SU-DHL-6 (cell line): ENCODE results near the gene DFFB.

Experiments
- H2AFZ ChIP-seq: fragments of 200-600 bp; sonication (generic); 2 replicates; pipeline ENCODE4 v1.6.1; 2014; ENCODE audit warnings: low read depth, mild to moderate bottlenecking, moderate library complexity, mixed read lengths, antibody characterized with exemption, low read length; ENCODE audit not compliant: severe bottlenecking
- H3F3A ChIP-seq: fragments of 200-600 bp; shearing (Covaris generic); 2 replicates; pipeline ENCODE4 v1.6.0; 2016; ENCODE audit warnings: antibody characterized with exemption, mild to moderate bottlenecking; ENCODE audit not compliant: insufficient read depth
- H3K27ac ChIP-seq: fragments of 200-600 bp; sonication (generic); 2 replicates; pipeline ENCODE4 v1.5.1; 2016; ENCODE audit warnings: low read depth, mild to moderate bottlenecking, low read length, moderate library complexity, mixed read lengths
- H3K27me3 ChIP-seq: fragments of 200-600 bp; sonication (generic), shearing (Covaris generic); 2 replicates; pipeline ENCODE4 v1.6.0; 2014; ENCODE audit warnings: mild to moderate bottlenecking, low read length
- H3K36me3 ChIP-seq: fragments of 200-600 bp; sonication (generic); 2 replicates; pipeline ENCODE4 v1.6.1; 2014; ENCODE audit warnings: mild to moderate bottlenecking, low read length, mixed read lengths
- H3K4me2 ChIP-seq: fragments of 300-600, 200-600 bp; shearing (Covaris generic), sonication (generic); 2 replicates; pipeline ENCODE4 v1.6.0; 2014; ENCODE audit warnings: low read length, low read depth, mild to moderate bottlenecking; ENCODE audit not compliant: poor library complexity, severe bottlenecking
- H3K4me3 ChIP-seq: fragments of 200-600 bp; sonication (generic); 2 replicates; pipeline ENCODE4 v1.5.1; 2014; ENCODE audit warnings: antibody characterized with exemption, low read length, mild to moderate bottlenecking, mixed read lengths; ENCODE audit not compliant: insufficient read depth, poor library complexity, severe bottlenecking
- H3K79me2 ChIP-seq: fragments of 200-600 bp; sonication (generic); 2 replicates; pipeline ENCODE4 v1.6.1; 2014; ENCODE audit warnings: mild to moderate bottlenecking, low read length, moderate library complexity; ENCODE audit not compliant: insufficient read depth
- H3K9ac ChIP-seq: fragments of 200-600 bp; sonication (generic); 2 replicates; pipeline ENCODE4 v1.7.0; 2014; ENCODE audit warnings: mild to moderate bottlenecking, low read length
- H3K9me2 ChIP-seq: fragments of 200-600 bp; sonication (generic); replicated peaks from 2 replicates; pipeline ENCODE4 v1.6.1; 2014; ENCODE audit warnings: low read length; ENCODE audit not compliant: insufficient read depth
- H3K9me3 ChIP-seq: fragments of 200-600 bp; sonication (generic); 2 replicates; pipeline ENCODE4 v1.6.1; 2014; ENCODE audit warnings: low read length, mixed read lengths; ENCODE audit not compliant: insufficient read depth
- H4K20me1 ChIP-seq: fragments of 200-600 bp; sonication (generic); 2 replicates; pipeline ENCODE4 v1.6.1; 2014; ENCODE audit warnings: low read depth, mild to moderate bottlenecking, antibody characterized with exemption, low read length, moderate library complexity, mixed read lengths
- EZH2phosphoT487 ChIP-seq: fragments of 200-600 bp; sonication (generic), shearing (Covaris generic); conservative IDR thresholded peaks from 2 replicates; pipeline ENCODE4 v1.6.1; 2018; ENCODE audit warnings: mild to moderate bottlenecking, antibody characterized with exemption, low read length, moderate library complexity, mixed read lengths
- TF ChIP-seq, protein P1 (sequence below): fragments of 200-600 bp; sonication (generic); IDR thresholded peaks from one replicate; pipeline ENCODE4 v1.5.1; 2017; ENCODE audit warnings: antibody characterized with exemption, mild to moderate bottlenecking, low read length, moderate library complexity; ENCODE audit not compliant: insufficient read depth, poor library complexity, severe bottlenecking

The DFFB gene

DNA sequence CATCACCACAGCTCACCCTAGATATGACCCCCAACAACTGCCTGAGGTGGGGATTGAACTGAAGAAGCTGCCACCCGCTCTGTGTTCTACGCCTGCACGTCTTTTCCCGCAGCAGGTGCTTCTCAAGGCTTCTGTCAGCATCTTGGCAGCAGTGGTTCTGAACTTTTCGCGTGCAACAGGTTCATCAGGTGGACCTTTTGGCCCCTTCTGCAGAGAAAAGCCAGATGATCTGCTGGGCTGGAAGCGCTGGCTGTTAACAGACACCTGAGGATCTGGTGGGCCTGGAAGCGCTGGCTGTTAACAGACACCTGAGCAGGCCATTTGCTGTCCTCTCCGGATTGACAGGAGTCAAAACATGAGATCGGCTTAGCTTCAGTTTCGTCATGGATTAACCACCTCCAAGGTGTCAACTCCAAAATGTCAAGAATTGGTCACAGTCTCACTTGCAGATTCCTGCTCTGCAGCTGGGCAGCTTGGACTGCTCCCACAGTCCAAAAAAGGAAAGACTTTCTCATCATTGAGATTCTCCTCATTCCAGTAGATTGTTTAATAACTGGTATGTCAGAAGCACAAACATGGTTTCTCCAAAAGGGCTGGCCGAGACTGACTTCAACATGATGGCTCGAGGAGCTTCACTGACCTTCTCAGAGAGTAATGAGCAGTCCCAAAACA is 38.1 kb downstream of the DFFB start:
- no peaks in the 10 kb centered on the region for H4K20me1 ChIP-seq
- H3K79me2 ChIP-seq = peaks cover 52% of the 10 kb centered on the region
- H3K36me3 ChIP-seq = no peaks in the 10 kb centered on the region
- no peaks in the 10 kb centered on the region for H3K27me3 ChIP-seq
- TF ChIP-seq, protein P1, sequence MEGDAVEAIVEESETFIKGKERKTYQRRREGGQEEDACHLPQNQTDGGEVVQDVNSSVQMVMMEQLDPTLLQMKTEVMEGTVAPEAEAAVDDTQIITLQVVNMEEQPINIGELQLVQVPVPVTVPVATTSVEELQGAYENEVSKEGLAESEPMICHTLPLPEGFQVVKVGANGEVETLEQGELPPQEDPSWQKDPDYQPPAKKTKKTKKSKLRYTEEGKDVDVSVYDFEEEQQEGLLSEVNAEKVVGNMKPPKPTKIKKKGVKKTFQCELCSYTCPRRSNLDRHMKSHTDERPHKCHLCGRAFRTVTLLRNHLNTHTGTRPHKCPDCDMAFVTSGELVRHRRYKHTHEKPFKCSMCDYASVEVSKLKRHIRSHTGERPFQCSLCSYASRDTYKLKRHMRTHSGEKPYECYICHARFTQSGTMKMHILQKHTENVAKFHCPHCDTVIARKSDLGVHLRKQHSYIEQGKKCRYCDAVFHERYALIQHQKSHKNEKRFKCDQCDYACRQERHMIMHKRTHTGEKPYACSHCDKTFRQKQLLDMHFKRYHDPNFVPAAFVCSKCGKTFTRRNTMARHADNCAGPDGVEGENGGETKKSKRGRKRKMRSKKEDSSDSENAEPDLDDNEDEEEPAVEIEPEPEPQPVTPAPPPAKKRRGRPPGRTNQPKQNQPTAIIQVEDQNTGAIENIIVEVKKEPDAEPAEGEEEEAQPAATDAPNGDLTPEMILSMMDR = no peak
- TF ChIP-seq EZH2phosphoT487 = no peak
- H3K9me2 ChIP-seq = no peaks in the 10 kb centered on the region
- H3K4me3 ChIP-seq = no peak overlapping the region
- H3K4me2 ChIP-seq = no peak overlapping the region
- no peak overlapping the region for H3K27ac ChIP-seq
- H3K9ac ChIP-seq = no peak overlapping the region
- 0 out of 2 replicates have a peak, but pooled peaks cover 9% of the 10 kb centered on the region for H3F3A ChIP-seq
- H2AFZ ChIP-seq = no peak overlapping the region
- H3K9me3 ChIP-seq = no peaks in the 10 kb centered on the region

DNA sequence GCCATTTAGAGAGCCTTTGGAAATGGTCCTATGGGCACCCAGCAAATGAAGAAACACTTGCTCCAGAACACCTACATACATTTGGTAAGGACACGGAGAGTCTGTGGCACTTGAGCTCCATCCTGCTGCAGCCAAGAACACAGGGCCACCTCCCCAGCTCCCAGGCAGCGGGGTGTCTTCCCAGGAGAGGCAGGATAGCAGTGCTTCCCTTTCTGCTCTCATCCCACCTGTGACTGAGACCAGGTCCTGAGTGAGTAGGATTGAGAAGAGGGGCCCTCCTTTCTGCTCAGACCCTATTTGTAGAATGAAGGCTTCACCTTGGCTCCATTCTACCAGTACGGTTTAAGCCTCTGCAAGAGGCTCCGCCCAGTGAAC is 38.7 kb downstream of the DFFB start:
- H3K9ac ChIP-seq = no peak overlapping the region
- H2AFZ ChIP-seq = no peak overlapping the region
- no peak overlapping the region for H3K27ac ChIP-seq
- peaks cover 52% of the 10 kb centered on the region for H3K79me2 ChIP-seq
- no peaks in the 10 kb centered on the region for H3K27me3 ChIP-seq
- H3K4me3 ChIP-seq = no peak overlapping the region
- H3K9me3 ChIP-seq = no peaks in the 10 kb centered on the region
- 0 out of 2 replicates have a peak, but pooled peaks cover 9% of the 10 kb centered on the region for H3F3A ChIP-seq
- no peaks in the 10 kb centered on the region for H3K36me3 ChIP-seq
- no peaks in the 10 kb centered on the region for H4K20me1 ChIP-seq
- H3K9me2 ChIP-seq = no peaks in the 10 kb centered on the region
- no peak overlapping the region for H3K4me2 ChIP-seq
- no peak for TF ChIP-seq EZH2phosphoT487
- TF ChIP-seq, protein P1 = no peak

DNA sequence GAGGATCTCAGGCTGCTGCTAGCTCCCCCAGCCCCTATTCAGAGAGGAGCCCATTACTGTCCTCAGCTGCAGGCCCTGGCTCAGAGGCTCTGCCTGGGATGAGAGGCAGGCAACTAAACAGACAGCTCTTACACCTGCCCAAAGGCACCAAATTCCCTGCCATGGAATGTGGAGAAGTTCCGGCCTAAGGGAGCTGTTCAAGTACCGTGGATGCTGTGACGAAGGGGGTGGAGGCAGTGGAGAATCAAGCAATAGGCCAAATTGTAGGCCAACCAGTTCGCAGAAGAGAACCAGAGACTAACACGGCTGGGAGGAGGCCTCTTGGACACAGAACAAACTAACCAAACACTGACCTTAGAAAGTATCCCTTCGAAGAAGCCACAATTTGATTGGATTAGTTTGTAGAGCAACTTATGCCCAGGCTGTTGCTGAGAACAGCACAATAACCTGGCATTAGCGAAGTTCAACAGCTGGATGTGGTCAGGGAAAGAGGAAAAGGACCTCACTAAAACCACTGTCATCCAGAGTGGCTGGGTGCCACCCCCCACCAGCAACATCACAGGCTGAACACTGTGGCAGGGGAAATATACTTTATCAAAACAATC is 39.2 kb downstream of the DFFB start:
- no peak overlapping the region for H2AFZ ChIP-seq
- H3K4me3 ChIP-seq = no peak overlapping the region
- 0 out of 2 replicates have a peak, but pooled peaks cover 9% of the 10 kb centered on the region for H3F3A ChIP-seq
- H4K20me1 ChIP-seq = no peaks in the 10 kb centered on the region
- no peaks in the 10 kb centered on the region for H3K27me3 ChIP-seq
- peaks cover 52% of the 10 kb centered on the region for H3K79me2 ChIP-seq
- H3K9ac ChIP-seq = no peak overlapping the region
- H3K9me3 ChIP-seq = no peaks in the 10 kb centered on the region
- H3K27ac ChIP-seq = no peak overlapping the region
- TF ChIP-seq, protein P1 = no peak
- no peak for TF ChIP-seq EZH2phosphoT487
- H3K4me2 ChIP-seq = no peak overlapping the region
- H3K36me3 ChIP-seq = no peaks in the 10 kb centered on the region
- H3K9me2 ChIP-seq = no peaks in the 10 kb centered on the region
